HCT116 (cell line): ENCODE measurements around the gene FANCG. TPM values are rescaled to one million over a fixed set of nuclear protein-coding genes. Genes with fewer than 3 reads are reported as not detected.
A peak's percentile ranks its signal among the peaks of the same experiment; 100 is the strongest.

Experiments used
- ATAC-seq: fragments of 200-7000 bp; cut with Tn5 transposase; 2 replicates; pipeline ENCODE4 v1.9.1; 2020; ENCODE audit warnings: mild to moderate bottlenecking, moderate library complexity
- BruUV-seq: library from RNA; stranded (reverse); fragments of 400-500 nt; replicated peaks from 2 replicates; lab custom pipeline; 2021; lab: Mats Ljungman, UMichigan
- CTCF ChIA-PET: fragments of 300-600 bp; sonication (Branson Sonifier 250); formaldehyde crosslinking; loops from one replicate; lab custom pipeline; 2021; ENCODE audit warnings: antibody characterized with exemption; lab: Charles Lee
- POLR2A ChIA-PET: fragments of 300-600, 350-600 bp; sonication (Branson Sonifier 250); formaldehyde crosslinking; loops from one replicate; lab custom pipeline; 2021; ENCODE audit warnings: antibody characterized with exemption; lab: Charles Lee
- RAD21 ChIA-PET, 2 experiments: fragments of 300-600 bp; sonication (Branson Sonifier 250); formaldehyde crosslinking; loops; one replicate each; lab custom pipeline; 2023; ENCODE audit warnings: low total read pairs in 2 of 2; ENCODE audit not compliant: uncharacterized antibody in 2 of 2, unreplicated experiment in 2 of 2, low non-redundant PET in 1 of 2; lab: Charles Lee
- DNase-seq: peaks from one replicate; pipeline ENCODE4 v3.0.0-alpha.2; 2010; ENCODE audit warnings: low read depth, low spot score
- H2AFZ ChIP-seq: fragments of 200-600 bp; shearing (Covaris generic), sonication (generic); 2 replicates; pipeline ENCODE4 v1.6.1; 2017; ENCODE audit warnings: low read depth, mixed run types, mixed read lengths, antibody characterized with exemption, low read length; ENCODE audit not compliant: poor library complexity, severe bottlenecking
- H3K27ac ChIP-seq: 2 replicates; pipeline ENCODE4 v1.5.1; 2012; ENCODE audit warnings: low read depth, low read length
- H3K27me3 ChIP-seq: fragments of 200-600 bp; sonication (generic); 2 replicates; pipeline ENCODE4 v1.6.1; 2016; ENCODE audit warnings: mixed run types, low read length, mixed read lengths; ENCODE audit not compliant: insufficient read depth
- H3K36me3 ChIP-seq, 2 experiments: fragments of 200-500 bp in 1 of 2; fragments of 200-600 bp in 1 of 2; sonication (Bioruptor generic) in 1 of 2; sonication (generic) in 1 of 2; 2 replicates each; pipeline versions ENCODE4 v1.5.1 to v1.6.1; 2014 to 2016; ENCODE audit warnings: low read length in 2 of 2, inconsistent platforms in 1 of 2, mixed read lengths in 1 of 2, mixed run types in 1 of 2; ENCODE audit not compliant: insufficient read depth in 2 of 2, control insufficient read depth in 1 of 2
- H3K4me1 ChIP-seq, 2 experiments: fragments of 200-600 bp in 1 of 2; sonication (generic) in 1 of 2; 2 replicates each; pipeline versions ENCODE4 v1.5.1 to v1.6.1; 2012 to 2017; ENCODE audit warnings: low read length in 2 of 2, inconsistent platforms in 1 of 2, mild to moderate bottlenecking in 1 of 2, mixed read lengths in 1 of 2, mixed run types in 1 of 2, moderate library complexity in 1 of 2; ENCODE audit not compliant: insufficient read depth in 2 of 2, control insufficient read depth in 1 of 2
- H3K4me2 ChIP-seq: fragments of 200-600 bp; sonication (generic); 2 replicates; pipeline ENCODE4 v1.6.1; 2017; ENCODE audit warnings: mixed run types, low read length, mixed read lengths
- H3K4me3 ChIP-seq, 2 experiments: fragments of 200-600 bp in 1 of 2; sonication (generic) in 1 of 2; replicated peaks in 1 of 2; 2 replicates each; pipeline ENCODE4 v1.5.1; 2011 to 2016; ENCODE audit warnings: low read length in 2 of 2, control low read depth in 1 of 2, low read depth in 1 of 2, mild to moderate bottlenecking in 1 of 2, mixed read lengths in 1 of 2, mixed run types in 1 of 2
- H3K79me2 ChIP-seq: fragments of 200-600 bp; sonication (generic); 2 replicates; pipeline ENCODE4 v1.6.1; 2017; ENCODE audit warnings: mild to moderate bottlenecking, mixed run types, low read length, moderate library complexity, mixed read lengths; ENCODE audit not compliant: insufficient read depth
- H3K9ac ChIP-seq: fragments of 200-600 bp; sonication (generic); 2 replicates; pipeline ENCODE4 v1.6.1; 2016; ENCODE audit warnings: low read length, mixed read lengths
- H3K9me2 ChIP-seq: fragments of 200-600 bp; sonication (generic), shearing (Covaris generic); 2 replicates; pipeline ENCODE4 v1.6.1; 2017; ENCODE audit warnings: mixed run types, mild to moderate bottlenecking, moderate library complexity; ENCODE audit not compliant: insufficient read depth
- H3K9me3 ChIP-seq, 2 experiments: fragments of 200-500 bp in 1 of 2; fragments of 200-600 bp in 1 of 2; sonication (Bioruptor generic) in 1 of 2; sonication (generic) in 1 of 2; 2 replicates each; pipeline ENCODE4 v1.6.1; 2014 to 2017; ENCODE audit warnings: low read length in 2 of 2, mixed read lengths in 2 of 2, inconsistent platforms in 1 of 2, low read depth in 1 of 2, mild to moderate bottlenecking in 1 of 2, mixed run types in 1 of 2, moderate library complexity in 1 of 2; ENCODE audit not compliant: control insufficient read depth in 1 of 2, insufficient read depth in 1 of 2
- H4K20me1 ChIP-seq: fragments of 200-600 bp; sonication (generic), shearing (Covaris generic); 2 replicates; pipeline ENCODE4 v1.6.1; 2017; ENCODE audit warnings: mixed run types, mild to moderate bottlenecking, moderate library complexity; ENCODE audit not compliant: insufficient read depth
- ATF3 ChIP-seq: IDR thresholded peaks from 2 replicates; pipeline ENCODE4 v1.6.1; 2012
- CBX3 ChIP-seq: IDR thresholded peaks from 2 replicates; pipeline ENCODE4 v1.6.1; 2012; ENCODE audit warnings: low read depth
- EGR1 ChIP-seq: IDR thresholded peaks from 2 replicates; pipeline ENCODE4 v1.6.1; 2012; ENCODE audit warnings: low read depth
- ELF1 ChIP-seq: IDR thresholded peaks from 2 replicates; pipeline ENCODE4 v1.6.1; 2012; ENCODE audit warnings: low read depth, borderline replicate concordance
- EZH2 ChIP-seq: fragments of 200-600 bp; sonication (generic); IDR thresholded peaks from 2 replicates; pipeline ENCODE4 v1.6.1; 2017; ENCODE audit warnings: antibody characterized with exemption, mixed run types
- EZH2phosphoT487 ChIP-seq: fragments of 200-600 bp; IDR thresholded peaks from 2 replicates; pipeline ENCODE4 v1.6.1; 2018; ENCODE audit warnings: antibody characterized with exemption, borderline replicate concordance
- FOSL1 ChIP-seq: IDR thresholded peaks from 2 replicates; pipeline ENCODE4 v1.6.1; 2012; ENCODE audit warnings: low read depth
- POLR2AphosphoS5 ChIP-seq: IDR thresholded peaks from 2 replicates; pipeline ENCODE4 v1.6.1; 2011; ENCODE audit warnings: mild to moderate bottlenecking, low read depth, low read length, moderate library complexity
- SP1 ChIP-seq: IDR thresholded peaks from 2 replicates; pipeline ENCODE4 v1.6.1; 2012; ENCODE audit warnings: low read depth
- SRF ChIP-seq: IDR thresholded peaks from 2 replicates; pipeline ENCODE4 v1.6.1; 2012; ENCODE audit warnings: low read depth
- TCF7L2 ChIP-seq: IDR thresholded peaks from 2 replicates; pipeline ENCODE4 v1.7.0; 2011; ENCODE audit warnings: borderline replicate concordance, inconsistent platforms; ENCODE audit not compliant: insufficient read depth, insufficient read length; ENCODE audit errors: extremely low read depth
- YY1 ChIP-seq: IDR thresholded peaks from 2 replicates; pipeline ENCODE4 v1.6.1; 2011; ENCODE audit warnings: low read length, low read depth, moderate library complexity, mild to moderate bottlenecking; ENCODE audit not compliant: insufficient replicate concordance; ENCODE audit errors: extremely low read depth
- ZFX ChIP-seq: fragments of 450-650 bp; IDR thresholded peaks from 2 replicates; pipeline ENCODE4 v1.6.1; 2017
- intact Hi-C: fragments of 100-400 bp; cut with micrococcal nuclease; formaldehyde crosslinking; loops from 2 replicates; pipeline ENCODE4 v1.10.0; 2022
- total RNA-seq: library from RNA; stranded (reverse); gene quantifications from one replicate; pipeline ENCODE4 v1.2.1, GENCODE V29; 2021; ENCODE audit not compliant: unreplicated experiment
- TF ChIP-seq, protein P1 (sequence below), 3 experiments: fragments of 200-600 bp in 1 of 3; sonication (generic) in 1 of 3; IDR thresholded peaks in 2 of 3; conservative IDR thresholded peaks in 1 of 3; 2 replicates each; pipeline ENCODE4 v1.5.1; 2012 to 2017; ENCODE audit warnings: low read depth in 2 of 3, low read length in 2 of 3, antibody characterized with exemption in 1 of 3, borderline replicate concordance in 1 of 3, control low read depth in 1 of 3, mild to moderate bottlenecking in 1 of 3, mixed read lengths in 1 of 3, mixed run types in 1 of 3, moderate library complexity in 1 of 3; ENCODE audit not compliant: insufficient read depth in 1 of 3
- TF ChIP-seq, protein P2 (sequence below): IDR thresholded peaks from 2 replicates; pipeline ENCODE4 v1.6.1; 2012; ENCODE audit warnings: low read depth
- TF ChIP-seq, protein P3 (sequence below): IDR thresholded peaks from 2 replicates; pipeline ENCODE4 v1.6.1; 2011; ENCODE audit warnings: mild to moderate bottlenecking, low read length, moderate library complexity; ENCODE audit not compliant: insufficient replicate concordance; ENCODE audit errors: extremely low read depth

Gene FANCG
- total RNA-seq, 1 experiment from 2014 or later, result 82.3 TPM

- ATAC-seq (peak; percentile 90), DNase-seq (peak; percentile 81)
- Histone ChIP-seq H3K4me3 (peak within 1 kb of the TSS; percentile 57 to 92), H3K9me2 (no peaks in the 10 kb centered on the region), H4K20me1 (no peaks in the 10 kb centered on the region), H3K9ac (peak within 1 kb of the TSS; percentile 96), H3K36me3 (peaks cover 13 to 25% of the 10 kb centered on the region in 2 experiments), H3K27ac (peak within 1 kb of the TSS; percentile 92), H3K4me2 (peak within 1 kb of the TSS; percentile 96), H2AFZ (no peak within 1 kb of the TSS), H3K79me2 (peaks cover 20% of the 10 kb centered on the region), H3K4me1 (peaks cover 5 to 19% of the 10 kb centered on the region in 2 experiments; a peak in 3 of 4 replicates), H3K9me3 (no peaks in the 10 kb centered on the region), H3K27me3 (no peaks in the 10 kb centered on the region)
- POLR2A ChIA-PET, result interaction anchor here (0.8 to 1.1 kb wide), 4 partner anchors 15 to 19 kb away, joined by 3 to 6 read pairs (median 4); partner anchors contain the start of genes ATOSB and FANCG
- CTCF ChIA-PET, result interaction anchor here (0.9 to 2.9 kb wide), 6 partner anchors 15 to 197 kb away, joined by 3 to 20 read pairs (median 4); partner anchors contain the start of genes ATOSB, FANCG and VCP
- RAD21 ChIA-PET, result interaction anchor here in 1 of 2 experiments (0.6 kb wide), 1 partner anchor 16 kb away, joined by 5 read pairs; the partner anchor contains the start of gene FANCG
- intact Hi-C loops, result loop anchor here (1.0 to 5.0 kb wide), 4 partner anchors 104 to 381 kb away; no protein-coding TSS in a partner anchor
- BruUV-seq, result TSS peak; percentile 66
- TF ChIP-seq SP1 (no peak), CBX3 (no peak), ZFX (peak; percentile 98), EZH2 (no peak), EZH2phosphoT487 (no peak), EGR1 (no peak), TCF7L2 (no peak), ATF3 (no peak), ELF1 (no peak), YY1 (peak; percentile 84), POLR2AphosphoS5 (peak; percentile 83; the same call in 1 of the 2 replicates), SRF (no peak), FOSL1 (no peak)
- TF ChIP-seq, protein P1, sequence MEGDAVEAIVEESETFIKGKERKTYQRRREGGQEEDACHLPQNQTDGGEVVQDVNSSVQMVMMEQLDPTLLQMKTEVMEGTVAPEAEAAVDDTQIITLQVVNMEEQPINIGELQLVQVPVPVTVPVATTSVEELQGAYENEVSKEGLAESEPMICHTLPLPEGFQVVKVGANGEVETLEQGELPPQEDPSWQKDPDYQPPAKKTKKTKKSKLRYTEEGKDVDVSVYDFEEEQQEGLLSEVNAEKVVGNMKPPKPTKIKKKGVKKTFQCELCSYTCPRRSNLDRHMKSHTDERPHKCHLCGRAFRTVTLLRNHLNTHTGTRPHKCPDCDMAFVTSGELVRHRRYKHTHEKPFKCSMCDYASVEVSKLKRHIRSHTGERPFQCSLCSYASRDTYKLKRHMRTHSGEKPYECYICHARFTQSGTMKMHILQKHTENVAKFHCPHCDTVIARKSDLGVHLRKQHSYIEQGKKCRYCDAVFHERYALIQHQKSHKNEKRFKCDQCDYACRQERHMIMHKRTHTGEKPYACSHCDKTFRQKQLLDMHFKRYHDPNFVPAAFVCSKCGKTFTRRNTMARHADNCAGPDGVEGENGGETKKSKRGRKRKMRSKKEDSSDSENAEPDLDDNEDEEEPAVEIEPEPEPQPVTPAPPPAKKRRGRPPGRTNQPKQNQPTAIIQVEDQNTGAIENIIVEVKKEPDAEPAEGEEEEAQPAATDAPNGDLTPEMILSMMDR (IDR thresholded peaks at IDR 0.05 in 2 of 3, conservative IDR thresholded peaks at IDR 0.05 in 1 of 3; ENCODE audit: borderline replicate concordance in 1 of 3, insufficient read depth in 1 of 3, low read depth in 2 of 3, low read length in 2 of 3), result peak in 2 of 3 experiments; percentile 59 to 78; a peak in 4 of 6 replicates
- TF ChIP-seq, protein P2, sequence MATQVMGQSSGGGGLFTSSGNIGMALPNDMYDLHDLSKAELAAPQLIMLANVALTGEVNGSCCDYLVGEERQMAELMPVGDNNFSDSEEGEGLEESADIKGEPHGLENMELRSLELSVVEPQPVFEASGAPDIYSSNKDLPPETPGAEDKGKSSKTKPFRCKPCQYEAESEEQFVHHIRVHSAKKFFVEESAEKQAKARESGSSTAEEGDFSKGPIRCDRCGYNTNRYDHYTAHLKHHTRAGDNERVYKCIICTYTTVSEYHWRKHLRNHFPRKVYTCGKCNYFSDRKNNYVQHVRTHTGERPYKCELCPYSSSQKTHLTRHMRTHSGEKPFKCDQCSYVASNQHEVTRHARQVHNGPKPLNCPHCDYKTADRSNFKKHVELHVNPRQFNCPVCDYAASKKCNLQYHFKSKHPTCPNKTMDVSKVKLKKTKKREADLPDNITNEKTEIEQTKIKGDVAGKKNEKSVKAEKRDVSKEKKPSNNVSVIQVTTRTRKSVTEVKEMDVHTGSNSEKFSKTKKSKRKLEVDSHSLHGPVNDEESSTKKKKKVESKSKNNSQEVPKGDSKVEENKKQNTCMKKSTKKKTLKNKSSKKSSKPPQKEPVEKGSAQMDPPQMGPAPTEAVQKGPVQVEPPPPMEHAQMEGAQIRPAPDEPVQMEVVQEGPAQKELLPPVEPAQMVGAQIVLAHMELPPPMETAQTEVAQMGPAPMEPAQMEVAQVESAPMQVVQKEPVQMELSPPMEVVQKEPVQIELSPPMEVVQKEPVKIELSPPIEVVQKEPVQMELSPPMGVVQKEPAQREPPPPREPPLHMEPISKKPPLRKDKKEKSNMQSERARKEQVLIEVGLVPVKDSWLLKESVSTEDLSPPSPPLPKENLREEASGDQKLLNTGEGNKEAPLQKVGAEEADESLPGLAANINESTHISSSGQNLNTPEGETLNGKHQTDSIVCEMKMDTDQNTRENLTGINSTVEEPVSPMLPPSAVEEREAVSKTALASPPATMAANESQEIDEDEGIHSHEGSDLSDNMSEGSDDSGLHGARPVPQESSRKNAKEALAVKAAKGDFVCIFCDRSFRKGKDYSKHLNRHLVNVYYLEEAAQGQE, result no peak
- TF ChIP-seq, protein P3, sequence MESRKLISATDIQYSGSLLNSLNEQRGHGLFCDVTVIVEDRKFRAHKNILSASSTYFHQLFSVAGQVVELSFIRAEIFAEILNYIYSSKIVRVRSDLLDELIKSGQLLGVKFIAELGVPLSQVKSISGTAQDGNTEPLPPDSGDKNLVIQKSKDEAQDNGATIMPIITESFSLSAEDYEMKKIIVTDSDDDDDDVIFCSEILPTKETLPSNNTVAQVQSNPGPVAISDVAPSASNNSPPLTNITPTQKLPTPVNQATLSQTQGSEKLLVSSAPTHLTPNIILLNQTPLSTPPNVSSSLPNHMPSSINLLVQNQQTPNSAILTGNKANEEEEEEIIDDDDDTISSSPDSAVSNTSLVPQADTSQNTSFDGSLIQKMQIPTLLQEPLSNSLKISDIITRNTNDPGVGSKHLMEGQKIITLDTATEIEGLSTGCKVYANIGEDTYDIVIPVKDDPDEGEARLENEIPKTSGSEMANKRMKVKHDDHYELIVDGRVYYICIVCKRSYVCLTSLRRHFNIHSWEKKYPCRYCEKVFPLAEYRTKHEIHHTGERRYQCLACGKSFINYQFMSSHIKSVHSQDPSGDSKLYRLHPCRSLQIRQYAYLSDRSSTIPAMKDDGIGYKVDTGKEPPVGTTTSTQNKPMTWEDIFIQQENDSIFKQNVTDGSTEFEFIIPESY, result peak; percentile 54
Observed at GRCh38 chr9:35096035-35096849, 16.5 kb upstream of the FANCG start, which contains the start of gene PIGO. PIGO (minus strand) TSS chr9:35096591; CDS start chr9:35095565, 1,026 bp downstream.
